ENCODE data around the gene BNC2. TPM values are rescaled to one million over a fixed set of nuclear protein-coding genes. Genes with fewer than 3 reads are reported as not detected.

Gene BNC2
- total RNA-seq, 6 experiments from 2014 or later: 0.22 to 0.80 (median 0.36) TPM

GRCh38 chr9:16864649-16865434, 5.6 kb downstream of the BNC2 start:
- TF ChIP-seq POLR2A (IDR thresholded peaks at IDR 0.05): no peak
- TF ChIP-seq, protein P1, sequence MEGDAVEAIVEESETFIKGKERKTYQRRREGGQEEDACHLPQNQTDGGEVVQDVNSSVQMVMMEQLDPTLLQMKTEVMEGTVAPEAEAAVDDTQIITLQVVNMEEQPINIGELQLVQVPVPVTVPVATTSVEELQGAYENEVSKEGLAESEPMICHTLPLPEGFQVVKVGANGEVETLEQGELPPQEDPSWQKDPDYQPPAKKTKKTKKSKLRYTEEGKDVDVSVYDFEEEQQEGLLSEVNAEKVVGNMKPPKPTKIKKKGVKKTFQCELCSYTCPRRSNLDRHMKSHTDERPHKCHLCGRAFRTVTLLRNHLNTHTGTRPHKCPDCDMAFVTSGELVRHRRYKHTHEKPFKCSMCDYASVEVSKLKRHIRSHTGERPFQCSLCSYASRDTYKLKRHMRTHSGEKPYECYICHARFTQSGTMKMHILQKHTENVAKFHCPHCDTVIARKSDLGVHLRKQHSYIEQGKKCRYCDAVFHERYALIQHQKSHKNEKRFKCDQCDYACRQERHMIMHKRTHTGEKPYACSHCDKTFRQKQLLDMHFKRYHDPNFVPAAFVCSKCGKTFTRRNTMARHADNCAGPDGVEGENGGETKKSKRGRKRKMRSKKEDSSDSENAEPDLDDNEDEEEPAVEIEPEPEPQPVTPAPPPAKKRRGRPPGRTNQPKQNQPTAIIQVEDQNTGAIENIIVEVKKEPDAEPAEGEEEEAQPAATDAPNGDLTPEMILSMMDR (IDR thresholded peaks at IDR 0.05): no peak
- peaks cover 0 to under 1% (median 0%) of the 10 kb centered on the region in 4 donors for H3K4me1 ChIP-seq
- H3K36me3 ChIP-seq: no peaks in the 10 kb centered on the region
- H3K27me3 ChIP-seq: no peaks in the 10 kb centered on the region
- WGBS (ENCODE audit: insufficient coverage, low coverage, low lambda C conversion rate, missing lambda C conversion rate): 71% methylated on average over 10 of the region's 10 CpGs
- DNase-seq: no peak
- H3K27ac ChIP-seq: no peak overlapping the region
- no peak for ATAC-seq
- no peak overlapping the region for H3K4me3 ChIP-seq
- no peaks in the 10 kb centered on the region for H3K9me3 ChIP-seq
- intact Hi-C loops (cut with DNase I): no loop called here

DNA sequence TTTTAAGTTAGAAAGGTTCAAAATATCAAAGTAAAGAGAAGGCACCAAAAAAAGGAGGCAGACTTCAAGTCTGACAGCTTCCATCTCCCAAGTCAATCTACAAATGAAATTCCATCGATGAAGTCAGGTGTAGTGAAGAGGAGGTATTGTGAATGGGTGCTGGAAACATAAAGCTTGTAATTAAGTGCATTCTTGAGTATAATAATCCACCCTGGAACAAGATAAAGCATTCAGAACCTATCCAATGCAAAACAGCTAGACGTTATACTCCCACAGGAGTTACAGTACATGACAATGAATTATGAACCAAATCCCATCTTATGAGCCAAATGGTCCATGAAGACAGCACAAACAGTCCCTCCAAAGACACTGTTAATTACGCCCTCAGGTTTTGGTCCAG, 22.3 kb downstream of the BNC2 start:
- DNase-seq (no peak), ATAC-seq (no peak)
- 50% methylated on average over 3 of the region's 3 CpGs for WGBS (ENCODE audit: insufficient coverage, low coverage, low lambda C conversion rate, missing lambda C conversion rate)
- H3K4me1 ChIP-seq: no peaks in the 10 kb centered on the region
- H3K27me3 ChIP-seq: no peaks in the 10 kb centered on the region
- H3K9me3 ChIP-seq: no peaks in the 10 kb centered on the region
- H3K36me3 ChIP-seq: no peaks in the 10 kb centered on the region
- no peak overlapping the region for H3K4me3 ChIP-seq
- intact Hi-C loops (cut with DNase I): no loop called here
- TF ChIP-seq POLR2A (IDR thresholded peaks at IDR 0.05): no peak
- TF ChIP-seq, protein P1 (IDR thresholded peaks at IDR 0.05): no peak
- H3K27ac ChIP-seq: no peak overlapping the region

GRCh38 chr9:16846986-16847385, 23.5 kb downstream of the BNC2 start:
- intact Hi-C loops (cut with DNase I): no loop called here
- no peak overlapping the region for H3K4me3 ChIP-seq
- H3K4me1 ChIP-seq: no peaks in the 10 kb centered on the region
- no peak for ATAC-seq
- TF ChIP-seq POLR2A (IDR thresholded peaks at IDR 0.05): no peak
- TF ChIP-seq, protein P1 (IDR thresholded peaks at IDR 0.05): no peak
- H3K9me3 ChIP-seq: no peaks in the 10 kb centered on the region
- WGBS (ENCODE audit: insufficient coverage, low coverage, low lambda C conversion rate, missing lambda C conversion rate): 39% methylated on average over 3 of the region's 3 CpGs
- no peak for DNase-seq
- H3K36me3 ChIP-seq: no peaks in the 10 kb centered on the region
- no peaks in the 10 kb centered on the region for H3K27me3 ChIP-seq
- no peak overlapping the region for H3K27ac ChIP-seq

DNA sequence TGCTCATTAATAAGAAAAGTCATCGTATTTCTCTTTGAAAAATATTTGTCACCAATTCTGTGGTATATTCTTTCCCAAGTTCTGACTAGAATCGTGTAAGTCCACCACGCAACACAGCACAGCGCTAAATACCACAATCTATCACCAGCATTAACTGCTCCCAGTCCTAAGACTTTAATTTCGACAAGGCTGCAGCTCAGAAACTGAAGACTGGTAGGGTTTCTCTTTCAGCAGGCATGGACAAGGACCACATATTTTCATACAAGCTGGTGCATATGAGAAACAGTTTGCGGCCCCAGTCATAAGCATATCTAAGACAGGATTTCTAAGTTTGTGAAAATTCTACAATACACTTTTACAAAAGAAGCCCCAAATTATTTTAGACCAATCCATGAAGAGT, 24.1 kb downstream of the BNC2 start:
- WGBS (ENCODE audit: insufficient coverage, low coverage, low lambda C conversion rate, missing lambda C conversion rate): 87% methylated on average over 6 of the region's 6 CpGs

More for the DNA sequence above, 24.1 kb downstream of the BNC2 start:
- Histone ChIP-seq H3K27me3 (no peaks in the 10 kb centered on the region), H3K36me3 (no peaks in the 10 kb centered on the region), H3K4me1 (no peaks in the 10 kb centered on the region), H3K4me3 (no peak overlapping the region), H3K9me3 (no peaks in the 10 kb centered on the region), H3K27ac (no peak overlapping the region)
- TF ChIP-seq, protein P1 (IDR thresholded peaks at IDR 0.05): no peak
- TF ChIP-seq POLR2A (IDR thresholded peaks at IDR 0.05): no peak
- ATAC-seq (no peak), DNase-seq (no peak)
- intact Hi-C loops (cut with DNase I): no loop called here

Data from right lobe of liver (tissue), 6 donors.